ENCODE measurements around the gene AUTS2.

AUTS2 gene

DNA sequence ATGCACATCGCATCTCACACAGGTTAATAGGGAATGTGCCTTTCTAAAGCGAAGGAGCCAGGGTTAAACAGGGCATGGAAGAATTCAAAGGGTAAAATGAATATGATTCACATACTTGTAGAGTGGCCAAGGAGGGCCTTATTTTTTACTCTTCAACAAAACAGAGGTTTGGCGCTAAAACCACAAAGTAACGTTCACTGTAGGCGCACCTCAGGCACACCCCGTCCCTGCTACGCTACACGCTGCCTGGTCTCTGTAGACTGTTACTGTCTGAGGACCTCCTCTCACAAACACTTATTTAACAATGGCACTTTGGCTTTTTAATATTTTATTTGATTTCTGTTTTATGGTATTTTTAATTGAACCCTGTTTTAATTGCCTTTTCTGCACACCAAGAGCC, 1071.6 kb downstream of the AUTS2 start:
- DNase-seq (ENCODE audit: extremely low read depth, low read depth): no peak
- H3K4me3 ChIP-seq (replicated peaks; ENCODE audit: low read depth, low read length): no peak overlapping the region
- TF ChIP-seq, protein P1, sequence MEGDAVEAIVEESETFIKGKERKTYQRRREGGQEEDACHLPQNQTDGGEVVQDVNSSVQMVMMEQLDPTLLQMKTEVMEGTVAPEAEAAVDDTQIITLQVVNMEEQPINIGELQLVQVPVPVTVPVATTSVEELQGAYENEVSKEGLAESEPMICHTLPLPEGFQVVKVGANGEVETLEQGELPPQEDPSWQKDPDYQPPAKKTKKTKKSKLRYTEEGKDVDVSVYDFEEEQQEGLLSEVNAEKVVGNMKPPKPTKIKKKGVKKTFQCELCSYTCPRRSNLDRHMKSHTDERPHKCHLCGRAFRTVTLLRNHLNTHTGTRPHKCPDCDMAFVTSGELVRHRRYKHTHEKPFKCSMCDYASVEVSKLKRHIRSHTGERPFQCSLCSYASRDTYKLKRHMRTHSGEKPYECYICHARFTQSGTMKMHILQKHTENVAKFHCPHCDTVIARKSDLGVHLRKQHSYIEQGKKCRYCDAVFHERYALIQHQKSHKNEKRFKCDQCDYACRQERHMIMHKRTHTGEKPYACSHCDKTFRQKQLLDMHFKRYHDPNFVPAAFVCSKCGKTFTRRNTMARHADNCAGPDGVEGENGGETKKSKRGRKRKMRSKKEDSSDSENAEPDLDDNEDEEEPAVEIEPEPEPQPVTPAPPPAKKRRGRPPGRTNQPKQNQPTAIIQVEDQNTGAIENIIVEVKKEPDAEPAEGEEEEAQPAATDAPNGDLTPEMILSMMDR (IDR thresholded peaks at IDR 0.05; ENCODE audit: low read depth, low read length, missing control alignments): no peak

DNA sequence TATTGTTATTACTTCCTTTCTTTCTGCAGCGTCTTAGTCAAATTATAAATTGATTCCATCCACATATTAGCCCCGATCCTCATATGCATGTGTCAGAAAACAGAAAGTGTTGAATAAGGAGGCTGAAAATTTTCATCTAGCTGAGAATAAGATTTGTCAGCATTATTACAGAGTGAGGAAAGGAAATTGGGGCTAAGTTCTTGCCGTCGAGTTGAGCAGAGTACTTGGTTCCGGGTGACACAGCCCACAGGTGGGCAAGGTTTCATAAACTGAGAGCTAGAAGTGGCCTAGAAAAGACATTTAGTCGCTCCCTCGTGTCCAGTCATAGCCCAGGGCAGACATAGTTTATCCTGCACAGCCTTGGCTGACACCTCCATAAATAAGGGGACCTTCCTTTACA, 1072.0 kb downstream of the AUTS2 start:
- DNase-seq (ENCODE audit: extremely low read depth, low read depth): no peak
- no peak overlapping the region for H3K4me3 ChIP-seq (replicated peaks; ENCODE audit: low read depth, low read length)
- TF ChIP-seq, protein P1 (IDR thresholded peaks at IDR 0.05; ENCODE audit: low read depth, low read length, missing control alignments): no peak

DNA sequence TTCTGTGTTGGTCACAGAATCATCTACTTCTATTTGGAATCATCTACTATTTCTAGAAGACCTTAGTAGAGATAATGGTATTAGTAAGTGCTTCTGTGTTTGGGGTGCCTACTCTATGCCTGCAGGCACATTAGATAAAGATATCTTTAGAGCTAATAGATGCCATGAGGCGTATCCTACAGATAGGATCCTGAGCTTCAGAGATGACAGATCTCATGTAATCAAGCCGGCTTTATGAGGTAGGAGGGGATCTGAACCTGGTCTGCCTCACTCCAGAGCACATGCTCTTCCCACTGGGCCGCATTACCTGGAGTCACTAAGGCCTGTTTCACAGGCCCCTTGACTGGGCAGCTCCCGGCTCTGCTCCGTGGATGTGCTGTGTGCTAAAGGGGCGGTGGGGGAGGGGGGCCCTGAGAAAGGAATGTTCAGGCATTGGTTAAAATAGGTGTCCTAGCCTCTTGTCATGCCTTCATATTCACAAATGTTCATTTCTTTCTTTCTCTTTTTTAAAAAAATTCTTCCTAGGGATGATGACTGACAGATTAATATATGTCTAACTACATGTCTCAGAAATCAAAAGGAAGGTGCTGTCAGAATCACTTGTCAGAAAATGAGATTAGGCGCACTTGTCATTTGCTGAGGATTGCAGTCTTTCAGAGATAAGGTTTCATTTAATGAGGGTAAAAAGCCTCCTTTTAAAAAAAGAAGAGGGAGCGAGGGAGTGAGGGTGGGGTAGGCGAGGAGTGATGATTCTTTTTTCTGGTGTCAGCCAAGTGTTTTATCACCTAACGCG, 1075.7 kb downstream of the AUTS2 start:
- no peak overlapping the region for H3K4me3 ChIP-seq (replicated peaks; ENCODE audit: low read depth, low read length)
- no peak for DNase-seq (ENCODE audit: extremely low read depth, low read depth)
- TF ChIP-seq, protein P1 (IDR thresholded peaks at IDR 0.05; ENCODE audit: low read depth, low read length, missing control alignments): no peak

DNA sequence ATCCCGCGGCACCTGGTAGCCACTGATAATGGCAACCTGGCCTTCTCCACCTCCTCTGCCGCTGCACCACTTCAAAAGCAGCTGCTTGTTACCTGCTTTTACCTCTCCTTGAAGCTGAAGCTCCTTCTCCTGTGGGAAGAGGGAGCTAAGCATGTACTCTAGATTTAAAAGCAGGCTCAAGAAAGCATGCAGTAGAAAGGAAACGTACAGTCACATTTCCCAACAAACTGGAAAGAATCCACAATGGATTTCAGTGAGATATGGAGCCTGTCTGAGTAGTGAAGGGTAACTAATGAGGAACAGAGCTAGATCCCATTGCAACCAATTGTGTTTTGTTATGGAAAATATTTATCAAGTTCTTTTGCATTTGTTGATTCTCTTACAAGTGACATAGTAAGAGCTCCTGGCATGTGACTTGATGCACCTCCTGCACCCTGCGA, 1076.3 kb downstream of the AUTS2 start:
- no peak overlapping the region for H3K4me3 ChIP-seq (replicated peaks; ENCODE audit: low read depth, low read length)
- TF ChIP-seq, protein P1 (IDR thresholded peaks at IDR 0.05; ENCODE audit: low read depth, low read length, missing control alignments): no peak
- DNase-seq (ENCODE audit: extremely low read depth, low read depth): no peak

DNA sequence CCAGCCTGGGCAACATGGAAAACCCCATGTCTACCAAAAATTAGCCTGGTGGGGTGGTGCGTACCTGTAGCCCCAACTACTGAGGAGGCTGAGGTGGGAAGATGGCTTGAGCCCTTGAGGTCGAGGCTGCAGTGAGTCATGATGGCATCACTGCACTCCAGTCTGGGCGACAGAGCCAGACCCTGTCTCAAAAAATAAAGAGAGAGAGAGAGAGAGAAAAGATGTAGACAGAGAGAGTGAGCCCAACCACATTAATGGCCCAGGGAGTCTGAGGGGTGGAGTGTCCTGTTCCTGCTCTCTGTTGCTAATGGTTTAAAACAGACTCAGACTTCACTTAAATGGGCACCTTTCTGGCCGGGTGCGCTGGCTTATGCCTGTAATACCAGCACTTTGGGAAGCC, 1078.0 kb downstream of the AUTS2 start:
- H3K4me3 ChIP-seq (replicated peaks; ENCODE audit: low read depth, low read length): no peak overlapping the region
- TF ChIP-seq, protein P1 (IDR thresholded peaks at IDR 0.05; ENCODE audit: low read depth, low read length, missing control alignments): no peak
- no peak for DNase-seq (ENCODE audit: extremely low read depth, low read depth)

DNA sequence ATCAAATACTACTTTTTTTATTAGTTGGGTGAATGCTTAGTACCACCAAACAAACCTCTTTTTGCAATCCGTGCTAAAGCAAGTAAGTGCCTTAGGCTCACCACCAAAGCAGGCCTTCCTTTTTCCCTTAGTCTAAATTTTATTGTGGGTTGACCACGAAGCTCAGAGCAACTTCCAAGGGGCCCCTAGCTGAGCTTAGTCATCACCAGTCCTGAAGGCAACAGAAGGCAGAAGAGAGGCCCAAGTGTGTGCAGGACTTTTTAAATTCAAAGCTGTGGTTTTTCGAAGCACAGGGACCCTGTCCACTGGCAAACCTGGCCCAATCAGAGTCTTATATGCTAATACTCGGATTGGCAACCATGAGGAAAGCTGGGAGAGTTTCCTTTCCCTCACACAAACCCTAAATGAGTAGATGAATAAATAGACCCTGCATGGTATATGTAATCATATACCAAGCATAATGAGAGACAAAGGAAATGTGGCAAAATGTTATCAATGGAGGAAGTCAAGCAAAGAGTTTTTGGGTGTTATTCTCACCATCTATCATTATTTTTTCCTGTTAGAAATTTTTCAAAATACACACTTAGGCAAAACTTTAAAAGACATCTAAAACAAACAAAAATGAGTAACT, 1080.5 kb downstream of the AUTS2 start:
- TF ChIP-seq, protein P1 (IDR thresholded peaks at IDR 0.05; ENCODE audit: low read depth, low read length, missing control alignments): no peak
- no peak overlapping the region for H3K4me3 ChIP-seq (replicated peaks; ENCODE audit: low read depth, low read length)
- no peak for DNase-seq (ENCODE audit: extremely low read depth, low read depth)

Measured in HFF-Myc (cell line).